A549 (cell line): ENCODE data around the gene CNOT3. TPM values are rescaled to one million over a fixed set of nuclear protein-coding genes. Genes with fewer than 3 reads are reported as not detected.
A peak's percentile ranks its signal among the peaks of the same experiment; 100 is the strongest.

Source experiments
- ATAC-seq, 2 experiments: fragments of 200-7000 bp in 1 of 2; fragments of >200 bp in 1 of 2; cut with Nextera tagmentation in 1 of 2; cut with Tn5 transposase in 1 of 2; 3 replicates each; pipeline versions ENCODE4 v1.8.0 to v1.9.1; 2018 to 2020; ENCODE audit warnings: mild to moderate bottlenecking in 1 of 2, moderate library complexity in 1 of 2
- CTCF ChIA-PET: fragments of 300-600 bp; sonication (Branson Sonifier 250); formaldehyde crosslinking; extraction: SDS; loops from one replicate; lab custom pipeline; 2021; ENCODE audit warnings: antibody characterized with exemption, inconsistent platforms; lab: Yijun Ruan, JAX
- POLR2A ChIA-PET: fragments of 350-600 bp; formaldehyde crosslinking; extraction: SDS; loops from one replicate; lab custom pipeline; 2021; ENCODE audit warnings: antibody characterized with exemption, inconsistent platforms; lab: Yijun Ruan, JAX
- DNase-seq, 2 experiments: peaks; one replicate each; pipeline versions ENCODE4 v3.0.0 to v3.0.0-alpha.2; 2011 to 2016; ENCODE audit warnings: low read depth in 1 of 2, low spot score in 1 of 2
- FAIRE-seq: peaks from 2 replicates; lab custom pipeline; 2011; peaks lifted over from hg19 to GRCh38; lab: Jason Lieb, UNC
- H3K27ac ChIP-seq, 2 experiments: fragments of >200 bp; sonication (Bioruptor Twin); formaldehyde crosslinking; 3 replicates each; pipeline ENCODE4 v1.5.1; 2016 to 2017
- H3K4me1 ChIP-seq: fragments of >200 bp; sonication (Bioruptor Twin); formaldehyde crosslinking; 3 replicates; pipeline ENCODE4 v1.6.1; 2016
- H3K4me2 ChIP-seq: fragments of >200 bp; sonication (Bioruptor Twin); formaldehyde crosslinking; 3 replicates; pipeline ENCODE4 v1.6.1; 2016
- H3K4me3 ChIP-seq: fragments of >200 bp; sonication (Bioruptor Twin); formaldehyde crosslinking; 3 replicates; pipeline ENCODE4 v1.5.1; 2016
- H3K9me3 ChIP-seq: fragments of >200 bp; sonication (Bioruptor Twin); formaldehyde crosslinking; 3 replicates; pipeline ENCODE4 v1.6.1; 2016
- CHD2 ChIP-seq: fragments of 150-350 bp; IDR thresholded peaks from 2 replicates; pipeline ENCODE4 v1.6.1; 2014; ENCODE audit warnings: low read length; ENCODE audit not compliant: partially characterized antibody
- CHD4 ChIP-seq: fragments of 200-600 bp; sonication (generic); IDR thresholded peaks from 2 replicates; pipeline ENCODE4 v1.6.1; 2016; ENCODE audit warnings: antibody characterized with exemption, mild to moderate bottlenecking, borderline replicate concordance
- ESRRA ChIP-seq: fragments of 150-350 bp; IDR thresholded peaks from 2 replicates; pipeline ENCODE4 v1.6.1; 2014; ENCODE audit warnings: mild to moderate bottlenecking, low read length, borderline replicate concordance
- FOSB ChIP-seq: fragments of 250-450 bp; sonication (Bioruptor Pico); IDR thresholded peaks from 2 replicates; pipeline ENCODE4 v1.5.0; 2020; ENCODE audit warnings: mild to moderate bottlenecking, moderate library complexity
- HOXA7 ChIP-seq: fragments of 250-450 bp; sonication (Bioruptor Pico); IDR thresholded peaks from 2 replicates; pipeline ENCODE4 v1.5.0; 2020; ENCODE audit warnings: mild to moderate bottlenecking, moderate library complexity
- HOXB5 ChIP-seq: fragments of 250-450 bp; sonication (Bioruptor Pico); IDR thresholded peaks from 2 replicates; pipeline ENCODE4 v1.5.0; 2020; ENCODE audit warnings: mild to moderate bottlenecking, moderate library complexity
- NFE2L2 ChIP-seq: fragments of 150-350 bp; conservative IDR thresholded peaks from 2 replicates; pipeline ENCODE4 v1.6.1; 2014; ENCODE audit warnings: low read length
- NPAS2 ChIP-seq: fragments of 250-450 bp; sonication (Bioruptor Pico); IDR thresholded peaks from 2 replicates; pipeline ENCODE4 v1.8.0; 2022; ENCODE audit warnings: mild to moderate bottlenecking, moderate library complexity, borderline replicate concordance
- POLR2A ChIP-seq: IDR thresholded peaks from 2 replicates; pipeline ENCODE4 v1.6.1; 2012; ENCODE audit warnings: mild to moderate bottlenecking, low read length
- POLR2AphosphoS2 ChIP-seq: conservative IDR thresholded peaks from 2 replicates; pipeline ENCODE4 v1.6.1; 2012; ENCODE audit warnings: low read length, improper control_type of control experiment, inconsistent platforms
- RFX5 ChIP-seq: fragments of 450-650 bp; IDR thresholded peaks from 2 replicates; pipeline ENCODE4 v1.7.1; 2014; ENCODE audit warnings: antibody characterized with exemption, mild to moderate bottlenecking, moderate library complexity
- WGBS: methylation state at CpG from one replicate; pipeline ENCODE4 v1.1.6; 2017; ENCODE audit errors: missing lambda C conversion rate; 5-methylcytosine and 5-hydroxymethylcytosine counted together
- polyA plus RNA-seq, 4 experiments: library from polyadenylated mRNA; depleted of rRNA in 3 of 4; stranded (reverse); fragments of >200 nt; fragmentation: RNase III in 1 of 4; extraction: RNeasy Plus Mini Kit Qiagen cat#74134 plus additional on column Dnase treatment in 1 of 4; gene quantifications; 2 replicates in 3 of 4; 3 replicates in 1 of 4; pipeline ENCODE4 v1.2.3, GENCODE V29; 2011 to 2017
- TF ChIP-seq, protein P1 (sequence below): fragments of >200 bp; sonication (Bioruptor Twin); formaldehyde crosslinking; IDR thresholded peaks from 3 replicates; pipeline ENCODE4 v1.5.1; 2016
- TF ChIP-seq, protein P2 (sequence below): IDR thresholded peaks from 2 replicates; pipeline ENCODE4 v1.6.1; 2012
- TF ChIP-seq, protein P3 (sequence below): IDR thresholded peaks from 2 replicates; pipeline ENCODE4 v1.6.1; 2012
- TF ChIP-seq, protein P4 (sequence below): fragments of 200-600 bp; sonication (generic); IDR thresholded peaks from 2 replicates; pipeline ENCODE4 v1.6.1; 2016; ENCODE audit warnings: antibody characterized with exemption, mild to moderate bottlenecking, moderate library complexity

CNOT3 gene
- polyA plus RNA-seq, 2 of the 4 experiments (the other 2 are of a cell fraction): 24.9 to 59.2 TPM

DNA sequence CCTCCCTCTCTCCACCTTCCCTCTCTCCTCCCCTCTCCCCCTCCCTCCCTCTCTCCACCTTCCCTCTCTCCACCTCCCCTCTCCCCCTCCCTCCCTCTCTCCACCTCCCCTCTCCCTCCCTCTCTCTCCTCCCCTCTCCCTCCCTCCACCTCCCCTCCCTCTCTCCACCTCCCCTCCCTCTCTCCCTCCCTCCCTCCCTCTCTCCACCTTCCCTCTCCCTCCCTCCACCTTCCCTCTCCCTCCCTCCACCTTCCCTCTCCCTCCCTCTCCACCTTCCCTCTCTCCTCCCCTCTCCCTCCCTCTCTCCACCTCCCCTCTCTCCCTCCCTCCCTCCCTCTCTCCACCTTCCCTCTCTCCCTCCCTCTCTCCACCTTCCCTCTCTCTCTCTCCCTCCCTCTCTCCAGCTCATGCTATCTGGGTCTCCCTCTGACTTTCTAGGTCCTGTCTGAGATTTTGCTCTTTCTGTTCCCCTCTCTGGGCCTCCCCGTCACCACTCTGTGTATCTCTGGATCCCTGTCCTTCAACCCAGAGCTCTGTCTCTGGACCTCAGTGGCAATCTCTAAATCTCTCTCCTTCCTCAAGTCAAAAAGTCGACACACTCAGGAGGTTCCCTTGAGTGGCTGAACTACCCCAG, 3.5 kb upstream of the CNOT3 start:
- WGBS: 52% methylated on average over 2 of the region's 2 CpGs
- peaks cover 11% of the 10 kb centered on the region; the same call in 2 of the 3 replicates for H3K4me1 ChIP-seq
- ChIA-PET CTCF (interaction anchor here (1.0 kb wide), 1 partner anchor 18 kb away, joined by 3 read pairs; the partner anchor contains the start of genes PRPF31 and TFPT), POLR2A (no interaction called here)
- H3K4me3 ChIP-seq: no peak overlapping the region
- FAIRE-seq (no peak), DNase-seq (no peak), ATAC-seq (no peak)
- TF ChIP-seq CHD4 (no peak), ESRRA (no peak), NFE2L2 (no peak), FOSB (CRISPR knock-in tag) (no peak), HOXA7 (CRISPR knock-in tag) (no peak), POLR2A (no peak)
- TF ChIP-seq, protein P1, sequence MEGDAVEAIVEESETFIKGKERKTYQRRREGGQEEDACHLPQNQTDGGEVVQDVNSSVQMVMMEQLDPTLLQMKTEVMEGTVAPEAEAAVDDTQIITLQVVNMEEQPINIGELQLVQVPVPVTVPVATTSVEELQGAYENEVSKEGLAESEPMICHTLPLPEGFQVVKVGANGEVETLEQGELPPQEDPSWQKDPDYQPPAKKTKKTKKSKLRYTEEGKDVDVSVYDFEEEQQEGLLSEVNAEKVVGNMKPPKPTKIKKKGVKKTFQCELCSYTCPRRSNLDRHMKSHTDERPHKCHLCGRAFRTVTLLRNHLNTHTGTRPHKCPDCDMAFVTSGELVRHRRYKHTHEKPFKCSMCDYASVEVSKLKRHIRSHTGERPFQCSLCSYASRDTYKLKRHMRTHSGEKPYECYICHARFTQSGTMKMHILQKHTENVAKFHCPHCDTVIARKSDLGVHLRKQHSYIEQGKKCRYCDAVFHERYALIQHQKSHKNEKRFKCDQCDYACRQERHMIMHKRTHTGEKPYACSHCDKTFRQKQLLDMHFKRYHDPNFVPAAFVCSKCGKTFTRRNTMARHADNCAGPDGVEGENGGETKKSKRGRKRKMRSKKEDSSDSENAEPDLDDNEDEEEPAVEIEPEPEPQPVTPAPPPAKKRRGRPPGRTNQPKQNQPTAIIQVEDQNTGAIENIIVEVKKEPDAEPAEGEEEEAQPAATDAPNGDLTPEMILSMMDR: no peak
- no peak overlapping the region for H3K27ac ChIP-seq
- H3K9me3 ChIP-seq: no peaks in the 10 kb centered on the region
- H3K4me2 ChIP-seq: no peak overlapping the region

DNA sequence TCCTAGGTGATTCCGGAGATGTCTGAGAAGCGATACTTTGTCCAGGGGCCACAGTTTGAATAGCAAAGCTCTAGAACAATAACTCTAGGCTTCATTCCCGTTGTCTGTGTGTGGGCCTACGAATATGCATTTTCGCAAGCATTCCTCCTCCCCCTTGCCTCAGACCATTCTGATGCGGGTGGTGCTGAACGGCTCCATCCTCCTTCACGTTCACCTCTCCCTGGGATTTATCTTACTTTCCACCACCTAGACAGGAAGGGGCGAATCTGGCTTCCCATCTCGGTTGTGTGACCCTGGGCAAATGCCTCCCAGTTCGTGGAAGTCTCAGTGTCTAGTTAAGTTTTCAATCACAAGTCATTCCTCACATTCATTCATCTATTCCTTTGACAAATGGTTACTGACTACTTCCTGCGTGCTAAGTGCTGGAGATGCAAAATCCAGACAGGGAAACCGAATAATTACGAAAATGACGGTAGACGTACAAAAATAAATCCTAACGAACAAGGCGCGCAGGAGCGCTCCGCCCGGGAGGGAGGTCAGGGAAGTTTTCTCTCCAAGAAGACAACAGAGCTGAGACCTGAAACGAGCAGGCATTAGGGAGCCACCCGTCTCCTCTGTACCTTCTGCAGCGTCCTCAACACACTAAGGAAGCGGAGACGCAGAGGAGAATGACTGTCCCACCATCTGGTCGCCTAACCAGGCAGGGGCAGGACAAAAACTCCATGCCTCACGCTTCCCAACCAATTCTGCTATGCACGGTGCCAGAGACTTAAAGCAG, 1.3 kb upstream of the CNOT3 start:
- DNase-seq: no peak
- ChIA-PET POLR2A (interaction anchor here (0.8 to 3.4 kb wide), 16 partner anchors 12 to 312 kb away, joined by 3 to 51 read pairs (median 10); partner anchors contain the start of genes LENG1, LENG8, MBOAT7 and MYADM), CTCF (interaction anchor here (0.7 to 1.4 kb wide), 5 partner anchors 13 to 260 kb away, joined by 3 to 4 read pairs (median 4); partner anchors contain the start of gene LENG1)
- Histone ChIP-seq H3K4me1 (peaks cover 15% of the 10 kb centered on the region; the same call in 2 of the 3 replicates), H3K4me3 (peak overlapping the region; percentile 46), H3K27ac (peak overlapping the region; percentile 24 to 67; a peak in 5 of 6 replicates), H3K4me2 (peak overlapping the region; percentile 94), H3K9me3 (no peaks in the 10 kb centered on the region)
- WGBS: 27% methylated on average over 30 of the region's 30 CpGs
- TF ChIP-seq HOXB5 (CRISPR knock-in tag): no peak
- TF ChIP-seq POLR2AphosphoS2: 0 out of 2 replicates have a peak, but pooled peaks have one; percentile 27
- ATAC-seq: peak; percentile 1 to 6; a peak in 4 of 6 replicates
- FAIRE-seq: peak; percentile 28

DNA sequence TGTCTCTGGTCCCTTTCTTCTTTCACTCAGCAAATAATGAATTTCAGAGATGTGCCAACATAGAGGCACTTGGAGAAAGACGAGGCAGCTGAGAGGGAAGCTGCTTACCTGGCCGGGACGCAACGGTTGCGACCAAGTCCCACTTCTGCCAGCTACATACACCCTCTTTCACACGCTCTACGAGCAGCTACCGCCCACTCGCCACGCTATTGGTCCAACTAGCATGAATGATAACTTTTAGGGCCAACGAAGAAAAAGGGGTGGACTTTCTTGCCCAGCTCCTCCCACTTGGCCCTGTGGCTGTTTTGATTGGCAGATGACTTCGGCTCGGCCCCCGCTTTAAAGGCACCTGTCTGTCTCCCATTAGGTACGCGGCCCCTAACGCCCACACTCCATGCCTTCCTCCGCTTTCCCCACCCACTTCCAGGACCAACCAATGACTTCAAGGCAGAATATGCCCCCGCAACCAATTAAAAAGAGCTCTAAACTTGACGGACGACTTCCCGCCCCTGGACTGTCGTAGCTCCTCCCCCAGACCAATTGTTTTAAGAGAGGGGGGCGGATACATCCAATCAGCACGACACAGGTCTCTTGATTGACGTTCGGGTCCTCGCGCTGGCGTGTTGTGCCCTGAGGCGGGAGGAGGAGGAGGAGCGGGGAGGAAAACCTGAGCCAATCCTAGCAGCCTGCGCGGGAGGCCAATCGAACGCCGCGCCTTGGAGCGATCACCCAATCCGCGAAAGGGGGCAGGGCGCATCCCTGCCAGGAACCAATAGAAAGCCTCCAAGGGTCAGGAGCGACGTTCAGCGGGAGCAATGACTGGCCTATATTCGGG, 481 bp upstream of the CNOT3 start:
- H3K4me1 ChIP-seq: peaks cover 15% of the 10 kb centered on the region; the same call in 2 of the 3 replicates
- TF ChIP-seq CHD2 (peak; percentile 7), ESRRA (no peak), RFX5 (peak; percentile 85; the same call in 1 of the 2 replicates), NPAS2 (no peak), POLR2A (peak; percentile 69)
- TF ChIP-seq, protein P2, sequence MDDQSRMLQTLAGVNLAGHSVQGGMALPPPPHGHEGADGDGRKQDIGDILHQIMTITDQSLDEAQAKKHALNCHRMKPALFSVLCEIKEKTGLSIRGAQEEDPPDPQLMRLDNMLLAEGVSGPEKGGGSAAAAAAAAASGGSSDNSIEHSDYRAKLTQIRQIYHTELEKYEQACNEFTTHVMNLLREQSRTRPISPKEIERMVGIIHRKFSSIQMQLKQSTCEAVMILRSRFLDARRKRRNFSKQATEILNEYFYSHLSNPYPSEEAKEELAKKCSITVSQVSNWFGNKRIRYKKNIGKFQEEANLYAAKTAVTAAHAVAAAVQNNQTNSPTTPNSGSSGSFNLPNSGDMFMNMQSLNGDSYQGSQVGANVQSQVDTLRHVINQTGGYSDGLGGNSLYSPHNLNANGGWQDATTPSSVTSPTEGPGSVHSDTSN: peak; percentile 97
- TF ChIP-seq, protein P3, sequence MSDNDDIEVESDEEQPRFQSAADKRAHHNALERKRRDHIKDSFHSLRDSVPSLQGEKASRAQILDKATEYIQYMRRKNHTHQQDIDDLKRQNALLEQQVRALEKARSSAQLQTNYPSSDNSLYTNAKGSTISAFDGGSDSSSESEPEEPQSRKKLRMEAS: peak; percentile 26
- TF ChIP-seq, protein P4, sequence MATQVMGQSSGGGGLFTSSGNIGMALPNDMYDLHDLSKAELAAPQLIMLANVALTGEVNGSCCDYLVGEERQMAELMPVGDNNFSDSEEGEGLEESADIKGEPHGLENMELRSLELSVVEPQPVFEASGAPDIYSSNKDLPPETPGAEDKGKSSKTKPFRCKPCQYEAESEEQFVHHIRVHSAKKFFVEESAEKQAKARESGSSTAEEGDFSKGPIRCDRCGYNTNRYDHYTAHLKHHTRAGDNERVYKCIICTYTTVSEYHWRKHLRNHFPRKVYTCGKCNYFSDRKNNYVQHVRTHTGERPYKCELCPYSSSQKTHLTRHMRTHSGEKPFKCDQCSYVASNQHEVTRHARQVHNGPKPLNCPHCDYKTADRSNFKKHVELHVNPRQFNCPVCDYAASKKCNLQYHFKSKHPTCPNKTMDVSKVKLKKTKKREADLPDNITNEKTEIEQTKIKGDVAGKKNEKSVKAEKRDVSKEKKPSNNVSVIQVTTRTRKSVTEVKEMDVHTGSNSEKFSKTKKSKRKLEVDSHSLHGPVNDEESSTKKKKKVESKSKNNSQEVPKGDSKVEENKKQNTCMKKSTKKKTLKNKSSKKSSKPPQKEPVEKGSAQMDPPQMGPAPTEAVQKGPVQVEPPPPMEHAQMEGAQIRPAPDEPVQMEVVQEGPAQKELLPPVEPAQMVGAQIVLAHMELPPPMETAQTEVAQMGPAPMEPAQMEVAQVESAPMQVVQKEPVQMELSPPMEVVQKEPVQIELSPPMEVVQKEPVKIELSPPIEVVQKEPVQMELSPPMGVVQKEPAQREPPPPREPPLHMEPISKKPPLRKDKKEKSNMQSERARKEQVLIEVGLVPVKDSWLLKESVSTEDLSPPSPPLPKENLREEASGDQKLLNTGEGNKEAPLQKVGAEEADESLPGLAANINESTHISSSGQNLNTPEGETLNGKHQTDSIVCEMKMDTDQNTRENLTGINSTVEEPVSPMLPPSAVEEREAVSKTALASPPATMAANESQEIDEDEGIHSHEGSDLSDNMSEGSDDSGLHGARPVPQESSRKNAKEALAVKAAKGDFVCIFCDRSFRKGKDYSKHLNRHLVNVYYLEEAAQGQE: peak; percentile 32; the same call in 1 of the 2 replicates
- DNase-seq (peak; percentile 100), FAIRE-seq (peak; percentile 99), ATAC-seq (peak; percentile 79 to 92)
- no peaks in the 10 kb centered on the region for H3K9me3 ChIP-seq
- peak overlapping the region; percentile 94 for H3K4me2 ChIP-seq
- peak overlapping the region; percentile 84 for H3K4me3 ChIP-seq
- H3K27ac ChIP-seq: peak overlapping the region; percentile 94 to 95
- ChIA-PET CTCF (interaction anchor here (0.7 to 2.8 kb wide), 11 partner anchors 12 to 260 kb away, joined by 3 to 9 read pairs (median 4); partner anchors contain the start of gene LENG1), POLR2A (interaction anchor here (0.6 to 3.4 kb wide), 28 partner anchors 8 to 1516 kb away, joined by 3 to 51 read pairs (median 6); partner anchors contain the start of genes LENG1, LENG8, MBOAT7 and MYADM)
- under 1% methylated on average over 44 of the region's 46 CpGs for WGBS
